ENCODE data around the gene SIGLECL1.
"Not testable (repeated sequence)": the region's sequence is repeated elsewhere in the genome, so short reads cannot be mapped to it uniquely, and the experiment has no call there.

Gene SIGLECL1

DNA sequence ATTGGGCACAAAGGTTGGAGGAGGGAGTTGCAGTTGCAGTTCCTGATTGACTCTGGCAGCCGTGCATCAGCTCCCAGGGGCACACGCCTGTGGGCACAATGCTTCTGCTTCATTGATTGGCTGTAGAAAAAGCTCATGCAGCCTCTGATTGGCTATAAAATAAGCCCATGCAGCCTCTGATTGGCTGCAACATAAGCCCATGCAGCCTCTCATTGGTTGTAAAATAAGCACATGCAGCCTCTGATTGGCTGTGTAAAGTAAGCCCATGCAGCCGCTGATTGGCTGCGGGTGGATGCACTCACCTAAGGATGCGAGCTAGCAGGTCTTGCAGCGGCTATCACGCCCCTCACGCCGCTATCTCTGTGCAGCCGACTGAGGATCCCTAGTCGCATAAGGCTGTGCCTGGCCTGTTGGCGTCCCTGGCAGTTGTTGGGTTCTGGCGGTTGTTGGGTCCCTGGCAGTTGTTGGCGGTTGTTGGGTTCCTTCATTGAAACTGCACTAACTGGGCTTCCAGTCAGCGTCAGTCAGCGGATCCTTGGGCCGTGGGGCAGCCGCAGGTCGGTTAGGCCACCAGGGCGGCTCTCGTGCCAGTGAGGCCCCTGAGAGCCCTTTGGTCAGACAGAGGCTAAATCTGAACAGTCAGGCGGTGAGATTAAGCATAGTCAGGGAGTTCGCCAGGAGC is at the start of gene SIGLECL1:
Gene SIGLECL1, plus strand, starts transcription at position 295 of the 682 bp plus-strand sequence. CDS start 12,993 bp downstream, outside the sequence.
- no peak for DNase-seq

DNA sequence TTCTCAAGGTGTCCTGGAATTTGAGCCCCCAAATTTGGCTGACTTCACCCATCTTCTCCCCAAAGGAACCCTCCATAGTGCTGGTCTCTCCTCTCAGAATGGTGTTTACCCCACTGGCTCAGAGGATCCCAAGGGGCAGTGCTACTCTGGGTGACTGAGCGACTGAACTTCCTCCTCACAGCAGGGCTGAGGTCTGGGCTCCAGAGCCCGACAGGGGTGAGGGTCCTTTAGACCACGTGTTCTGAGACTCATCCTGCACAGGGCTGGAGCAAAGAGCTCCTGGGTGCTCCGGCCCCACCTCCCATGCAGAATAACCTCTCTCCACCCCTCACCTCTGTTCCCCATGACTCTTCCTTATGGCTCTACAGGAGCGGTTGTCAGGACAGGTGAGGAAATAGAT is 49.2 kb upstream of the SIGLECL1 start:
- DNase-seq = no peak

DNA sequence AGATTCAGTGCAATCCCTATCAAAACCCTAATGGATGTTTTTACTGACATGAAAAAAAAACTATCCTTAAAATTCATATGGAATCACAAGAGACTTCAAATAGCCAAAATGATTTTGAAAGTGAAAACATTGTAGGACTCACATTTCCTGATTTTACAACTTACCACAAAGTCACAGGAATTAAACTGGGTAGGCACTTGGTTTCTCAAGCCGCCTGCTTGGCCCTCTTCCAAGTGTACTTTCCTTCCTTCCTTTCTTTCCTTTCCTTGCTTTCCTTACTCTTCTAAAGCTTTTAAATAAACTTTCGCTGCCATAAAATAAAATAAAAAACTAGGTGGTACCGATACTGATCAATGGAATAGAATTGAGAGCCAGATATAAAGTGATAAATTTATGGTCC is 47.0 kb upstream of the SIGLECL1 start:
- no peak for DNase-seq

DNA sequence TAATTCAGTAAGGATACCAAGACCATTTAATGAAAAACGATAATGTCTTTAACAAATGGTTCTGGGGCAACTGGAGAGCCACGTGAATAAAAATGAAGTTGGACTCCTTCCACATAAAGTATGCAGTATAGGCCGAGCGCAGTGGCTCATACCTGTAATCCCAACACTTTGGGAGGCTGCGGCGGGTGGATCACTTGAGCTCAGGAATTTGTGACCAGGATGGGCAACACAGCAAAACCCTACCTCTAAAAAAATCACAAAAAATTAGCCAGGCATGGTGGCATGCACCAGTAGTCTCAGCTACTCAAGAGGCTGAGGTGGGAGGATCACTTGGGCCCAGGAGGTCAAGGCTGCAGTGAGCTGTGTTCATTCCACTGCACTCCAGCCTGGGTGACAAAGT is 46.6 kb upstream of the SIGLECL1 start:
- DNase-seq = no peak

DNA sequence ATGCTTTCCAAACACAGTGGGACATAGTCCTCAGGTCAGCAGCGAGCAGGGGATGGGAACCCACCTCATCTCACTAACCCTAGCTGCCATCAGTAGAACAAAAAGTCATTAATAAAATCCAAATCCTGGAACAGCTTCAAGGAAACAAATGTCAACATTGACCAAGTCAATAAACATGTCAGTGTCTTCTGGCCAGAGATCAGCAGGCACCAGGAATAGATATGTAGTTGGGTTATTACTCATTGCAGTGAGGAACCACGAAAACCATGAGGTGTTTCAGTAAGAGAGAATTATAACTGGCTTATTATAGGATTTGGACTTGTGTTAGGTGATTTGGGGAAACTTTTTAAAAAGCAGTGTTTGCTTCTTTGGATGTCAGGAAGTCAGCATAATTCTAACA is 43.1 kb upstream of the SIGLECL1 start:
- DNase-seq = no peak

DNA sequence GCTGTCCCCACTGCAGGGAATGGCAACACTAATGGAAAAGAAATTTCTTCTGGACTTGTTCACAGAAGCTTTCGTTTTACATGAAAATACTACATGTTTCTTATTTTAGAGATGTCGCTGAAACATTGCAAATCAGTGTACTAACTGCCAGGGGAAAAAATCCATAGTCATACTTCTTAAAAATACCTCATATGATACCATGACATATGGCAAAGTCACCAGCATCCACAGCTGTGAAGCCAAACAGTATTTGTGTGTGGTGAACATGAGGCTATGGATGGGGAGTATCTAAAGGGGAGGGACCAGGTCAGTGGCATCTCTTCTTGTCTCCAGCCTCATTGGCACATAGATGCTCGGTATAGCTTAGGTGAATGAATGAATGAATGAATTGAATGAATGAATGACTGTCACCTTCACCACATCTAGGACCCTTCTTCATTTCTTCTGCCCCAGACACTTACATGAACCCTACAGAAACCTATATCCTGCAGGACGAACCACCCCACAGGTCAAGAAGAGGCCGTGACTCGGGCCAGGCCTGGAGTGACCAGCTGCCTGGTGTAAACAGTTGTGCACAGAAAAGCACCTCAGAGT is 40.6 kb upstream of the SIGLECL1 start:
- no peak for DNase-seq

DNA sequence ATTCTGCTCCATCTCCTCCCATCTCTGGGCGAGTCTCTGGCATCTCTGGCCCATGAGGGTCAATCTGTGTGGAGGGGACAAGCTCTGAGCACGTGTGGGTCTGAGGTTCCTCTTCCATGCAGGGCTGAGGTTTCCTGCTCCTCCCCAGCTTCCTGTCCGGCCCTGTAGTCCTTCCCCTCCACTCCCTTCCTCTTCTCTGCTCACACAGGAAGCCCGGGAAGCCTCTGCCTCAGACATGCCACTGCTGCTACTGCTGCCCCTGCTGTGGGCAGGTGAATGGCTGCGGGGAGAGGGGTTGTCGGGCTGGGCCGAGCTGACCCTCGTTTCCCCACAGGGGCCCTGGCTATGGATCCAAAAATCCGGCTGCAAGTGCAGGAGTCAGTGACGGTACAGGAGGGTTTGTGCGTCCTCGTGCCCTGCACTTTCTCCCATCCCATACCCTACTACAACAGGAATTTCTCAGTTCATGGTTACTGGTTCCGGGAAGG is 40.0 kb upstream of the SIGLECL1 start:
- DNase-seq = not testable (repeated sequence)

DNA sequence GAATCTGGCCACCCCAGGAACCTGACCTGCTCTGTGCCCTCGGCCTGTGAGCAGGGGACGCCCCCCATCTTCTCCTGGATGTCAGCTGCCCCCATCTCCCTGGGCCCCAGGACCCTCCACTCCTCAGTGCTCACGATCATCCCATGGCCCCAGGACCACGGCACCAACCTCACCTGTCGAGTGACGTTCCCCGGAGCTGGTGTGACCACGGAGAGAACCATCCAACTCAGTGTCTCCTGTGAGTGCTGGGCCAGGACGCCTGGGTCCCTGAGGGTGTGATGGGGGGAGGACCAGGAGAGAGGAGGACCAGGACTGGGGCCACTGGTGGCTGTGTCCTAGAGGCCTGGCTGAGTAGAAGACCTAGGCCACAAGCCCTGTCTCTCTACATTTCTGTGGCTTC is 39.0 kb upstream of the SIGLECL1 start:
- DNase-seq = no peak

DNA sequence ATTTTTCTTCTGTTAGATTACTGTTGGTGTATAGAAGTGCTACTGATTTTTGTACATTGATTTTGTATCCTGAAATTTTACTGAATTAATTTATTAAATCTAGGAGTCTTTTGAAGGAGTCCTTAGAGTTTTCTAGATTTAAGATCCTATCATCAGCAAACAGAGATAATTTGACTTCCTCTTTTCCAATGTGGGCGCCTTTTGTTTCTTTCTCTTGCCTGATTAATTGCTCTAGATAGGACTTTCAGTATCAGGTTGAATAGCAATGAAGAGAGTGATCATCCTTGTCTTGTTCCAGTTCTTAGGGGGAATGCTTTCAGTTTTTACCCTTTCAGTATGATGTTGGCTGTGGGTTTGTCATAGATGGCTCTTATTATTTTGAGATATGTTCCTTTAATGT is 31.6 kb upstream of the SIGLECL1 start:
- DNase-seq = no peak

DNA sequence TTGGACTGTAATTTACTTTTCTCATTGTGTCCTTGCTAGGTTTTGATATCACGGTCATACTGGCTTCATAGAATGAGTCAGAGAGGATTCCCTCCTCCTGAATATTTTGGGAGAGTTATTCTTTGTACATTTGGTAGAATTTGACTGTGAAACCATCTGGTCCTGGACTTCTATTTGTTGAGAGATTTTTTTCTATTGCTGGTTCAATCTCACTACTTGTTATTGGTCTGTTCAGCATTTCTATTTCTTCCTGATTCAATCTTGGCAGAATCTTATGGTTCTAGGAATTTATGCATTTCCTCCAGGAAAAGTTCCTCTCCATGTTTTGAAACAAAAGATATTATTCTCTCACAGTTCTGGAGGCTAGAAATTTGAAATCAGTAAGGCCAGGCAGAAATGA is 30.9 kb upstream of the SIGLECL1 start:
- DNase-seq = no peak

DNA sequence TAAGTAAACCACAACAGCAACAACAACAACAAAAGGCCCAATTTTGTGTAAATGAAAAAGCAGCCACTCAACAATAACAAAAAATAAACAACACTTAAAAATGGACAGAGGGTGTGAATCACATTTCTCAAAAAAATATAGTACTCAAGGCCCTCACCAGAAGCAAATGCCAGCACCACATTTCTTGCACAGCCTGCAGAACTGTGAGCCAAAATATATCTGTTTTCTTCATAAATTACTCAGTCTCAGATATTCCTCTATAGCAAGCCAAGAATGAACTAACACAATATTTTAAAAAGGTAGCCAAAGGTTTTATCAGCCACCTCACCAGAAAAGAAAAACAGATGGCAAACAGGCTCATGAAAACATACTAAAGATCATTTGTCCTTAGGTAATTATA is 29.9 kb upstream of the SIGLECL1 start:
- no peak for DNase-seq

DNA sequence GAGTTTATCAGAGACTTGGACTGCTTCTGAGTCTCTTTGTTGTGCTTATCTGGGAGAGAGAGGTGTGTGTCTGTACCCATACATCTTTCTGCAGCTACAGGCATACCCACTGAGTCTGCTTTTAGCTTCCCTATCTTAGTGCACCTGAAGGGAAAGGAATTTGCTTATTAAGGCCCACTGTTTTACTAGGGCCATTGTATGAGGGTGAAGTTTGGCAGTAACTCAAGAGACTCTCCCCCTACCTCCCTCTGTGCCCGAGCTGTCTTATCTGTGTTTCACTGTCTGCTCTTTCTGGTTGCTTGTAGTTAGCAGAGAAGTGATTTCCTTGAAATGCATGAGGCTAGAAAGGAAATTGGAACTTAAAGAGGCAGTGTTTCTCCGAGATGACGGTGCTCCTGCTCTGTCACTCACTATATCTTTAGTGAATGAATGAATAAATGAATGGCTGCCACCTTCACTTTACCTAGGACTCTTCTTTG is 26.7 kb upstream of the SIGLECL1 start:
- DNase-seq = no peak

DNA sequence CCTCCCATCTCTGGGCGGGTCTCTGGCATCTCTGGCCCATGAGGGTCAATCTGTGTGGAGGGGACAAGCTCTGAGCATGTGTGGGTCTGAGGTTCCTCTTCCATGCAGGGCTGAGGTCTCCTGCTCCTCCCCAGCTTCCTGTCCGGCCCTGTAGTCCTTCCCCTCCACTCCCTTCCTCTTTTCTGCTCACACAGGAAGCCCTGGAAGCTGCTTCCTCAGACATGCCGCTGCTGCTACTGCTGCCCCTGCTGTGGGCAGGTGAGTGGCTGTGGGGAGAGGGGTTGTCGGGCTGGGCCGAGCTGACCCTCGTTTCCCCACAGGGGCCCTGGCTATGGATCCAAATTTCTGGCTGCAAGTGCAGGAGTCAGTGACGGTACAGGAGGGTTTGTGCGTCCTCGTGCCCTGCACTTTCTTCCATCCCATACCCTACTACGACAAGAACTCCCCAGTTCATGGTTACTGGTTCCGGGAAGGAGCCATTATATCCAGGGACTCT is 25.9 kb upstream of the SIGLECL1 start, which contains the start of gene CD33:
Gene CD33, plus strand, starts transcription at position 183 of the 496 bp plus-strand sequence. Its CDS starts 39 bp downstream, at position 222.
- not testable (repeated sequence) for DNase-seq

DNA sequence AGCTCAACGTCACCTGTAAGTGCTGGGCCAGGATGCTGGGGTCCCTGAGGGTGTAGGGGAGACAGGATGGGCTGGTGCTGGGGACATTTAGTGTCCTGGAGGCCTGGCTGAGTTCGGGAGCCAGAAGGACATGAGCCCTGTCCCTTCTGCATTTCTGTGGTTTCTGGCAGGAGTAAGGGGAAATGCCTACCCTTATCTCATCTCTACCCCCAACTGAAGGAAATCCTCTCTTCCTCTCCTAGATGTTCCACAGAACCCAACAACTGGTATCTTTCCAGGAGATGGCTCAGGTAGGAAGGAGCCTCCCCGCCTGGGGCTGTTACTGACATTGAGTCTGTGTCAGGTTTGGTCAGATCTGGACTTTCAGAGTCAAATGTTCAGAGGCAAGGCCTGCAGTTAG is 24.8 kb upstream of the SIGLECL1 start:
- no peak for DNase-seq

DNA sequence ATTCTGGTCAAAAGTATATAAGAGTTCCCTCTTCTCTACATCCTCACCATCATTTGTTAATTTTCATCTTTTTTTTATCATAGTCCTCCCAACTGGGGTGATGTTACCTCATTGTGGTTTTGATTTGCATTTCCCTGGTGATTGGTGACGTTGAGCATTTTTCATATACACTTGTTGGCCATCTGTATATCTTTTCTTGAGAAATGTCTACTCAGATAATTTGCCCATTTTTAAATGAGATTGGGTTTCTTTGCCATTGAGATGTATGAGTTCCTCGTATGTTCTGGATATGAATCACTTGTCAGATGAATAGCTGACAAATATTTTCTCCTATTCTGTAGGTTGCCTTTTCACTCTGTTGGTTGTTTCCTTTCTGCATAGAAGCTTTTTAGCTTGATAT is 23.6 kb upstream of the SIGLECL1 start:
- no peak for DNase-seq

DNA sequence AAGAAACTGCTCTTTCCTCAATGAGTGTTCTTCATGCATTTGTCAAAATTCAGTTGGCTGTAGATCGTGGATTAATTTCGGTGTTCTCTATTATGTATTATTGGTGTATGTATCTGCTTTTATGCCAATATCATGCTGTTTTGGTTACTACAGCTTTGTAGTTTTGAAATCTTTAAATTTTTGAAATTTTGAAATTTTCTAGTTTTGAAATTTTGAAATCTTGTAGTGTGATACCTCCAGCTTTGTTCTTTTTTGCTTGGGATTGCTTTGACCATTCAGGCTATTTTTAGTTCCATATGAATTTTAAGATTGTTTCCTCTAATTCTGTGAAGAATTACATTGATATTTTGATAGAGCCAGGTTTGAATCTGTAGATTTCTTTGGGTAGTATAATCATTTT is 22.9 kb upstream of the SIGLECL1 start:
- no peak for DNase-seq

DNA sequence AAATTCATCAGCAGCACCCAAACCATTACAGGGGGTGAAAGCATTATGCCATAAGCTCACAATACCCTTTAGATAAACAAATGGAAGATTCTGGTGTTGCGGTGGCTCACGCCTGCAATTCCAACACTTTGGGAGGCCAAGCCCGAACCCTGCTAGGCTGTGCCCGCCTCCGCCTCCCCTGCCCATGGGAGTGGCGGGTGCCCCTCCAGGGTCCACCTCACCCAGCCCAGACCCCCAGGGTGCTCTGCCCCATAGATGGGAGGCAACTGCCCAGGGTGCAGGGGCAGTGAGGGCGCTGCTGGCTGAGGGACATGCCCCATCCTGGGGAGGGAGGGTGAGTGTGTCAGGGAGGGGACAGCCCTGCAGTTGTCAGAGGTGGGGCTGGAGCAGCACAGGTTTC is 10.0 kb upstream of the SIGLECL1 start:
- DNase-seq = no peak

DNA sequence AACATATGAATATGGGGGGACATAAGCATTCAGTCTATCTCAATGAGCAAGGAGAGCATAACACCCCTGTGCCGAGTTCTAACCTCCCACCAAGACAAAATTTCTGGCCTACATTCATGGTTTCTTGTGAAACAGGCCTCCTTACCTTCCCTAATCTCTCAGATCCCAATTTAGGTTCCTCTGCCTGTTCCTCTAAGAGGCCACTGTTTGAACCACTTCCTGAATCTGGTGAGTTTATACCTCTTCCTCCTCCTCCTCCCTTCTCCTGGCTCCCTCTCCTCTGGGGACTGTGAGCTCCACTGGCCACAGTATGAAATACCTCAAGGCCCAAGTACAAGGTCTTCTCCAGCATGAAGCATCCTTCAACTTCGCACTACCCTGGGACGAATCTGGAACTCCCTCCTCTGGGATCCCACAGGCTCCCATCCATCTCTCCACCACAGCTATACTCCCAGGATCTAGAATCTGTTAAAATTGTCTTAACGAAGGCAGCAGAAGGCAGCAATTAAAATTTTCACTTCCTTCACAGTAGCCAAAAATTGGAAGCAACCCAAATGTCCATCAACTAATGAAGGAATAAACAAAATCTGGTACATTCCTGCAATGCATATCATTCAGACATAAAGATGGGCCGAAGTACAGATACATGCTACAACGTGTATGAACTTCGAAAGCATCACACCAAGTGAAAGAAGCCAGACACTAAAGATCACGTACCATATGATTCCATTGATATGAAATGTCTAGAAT is 7.8 kb upstream of the SIGLECL1 start:
- no peak for DNase-seq

DNA sequence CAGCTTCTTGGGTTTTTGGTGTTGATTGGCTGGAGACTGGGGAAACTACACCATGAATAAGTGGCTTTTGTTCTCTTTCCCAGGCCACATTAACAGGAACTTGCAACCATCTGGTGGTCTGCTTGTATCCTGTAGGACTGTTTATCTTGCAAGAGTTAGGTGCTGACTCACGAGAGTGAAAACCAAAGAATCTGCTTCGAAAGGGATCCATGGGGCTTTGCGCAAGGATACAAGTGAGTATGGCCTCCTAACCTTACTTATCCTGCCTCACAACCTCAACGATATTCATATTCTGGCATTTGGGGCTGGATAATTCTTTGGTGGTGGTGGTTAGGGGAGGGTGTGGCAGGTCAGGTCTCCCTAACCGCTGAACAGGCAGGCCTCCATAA is 4.7 kb upstream of the SIGLECL1 start:
- DNase-seq = no peak

DNA sequence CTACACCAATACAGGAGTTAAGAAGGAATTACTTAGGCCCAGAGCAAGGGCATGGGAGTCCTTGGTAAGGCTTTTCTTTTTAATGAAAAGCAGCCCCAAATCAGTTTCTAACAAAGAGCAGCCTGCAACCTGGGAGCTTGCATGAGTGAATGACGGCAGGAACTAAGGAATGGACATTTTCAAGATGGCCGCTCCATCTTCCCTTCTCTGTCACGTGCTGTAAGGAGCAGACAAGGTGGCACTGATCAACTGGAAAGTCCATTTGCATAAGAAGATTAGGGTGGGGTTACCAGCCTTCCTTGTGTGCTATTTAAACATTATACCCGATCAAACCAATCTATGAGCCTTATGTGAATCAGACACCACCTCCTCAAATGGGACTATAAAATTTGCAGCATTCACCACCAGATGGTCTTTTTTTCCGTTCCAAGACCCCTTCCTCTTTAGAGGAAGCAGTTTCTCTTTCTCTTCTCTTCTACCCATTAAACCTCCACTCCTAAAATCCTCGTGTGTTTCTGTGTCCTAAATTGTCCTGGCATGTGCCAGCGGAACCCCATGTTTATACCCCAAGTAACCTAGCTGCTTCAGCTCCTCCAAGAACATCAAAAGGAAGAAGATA is 2.8 kb upstream of the SIGLECL1 start:
- DNase-seq = no peak

DNA sequence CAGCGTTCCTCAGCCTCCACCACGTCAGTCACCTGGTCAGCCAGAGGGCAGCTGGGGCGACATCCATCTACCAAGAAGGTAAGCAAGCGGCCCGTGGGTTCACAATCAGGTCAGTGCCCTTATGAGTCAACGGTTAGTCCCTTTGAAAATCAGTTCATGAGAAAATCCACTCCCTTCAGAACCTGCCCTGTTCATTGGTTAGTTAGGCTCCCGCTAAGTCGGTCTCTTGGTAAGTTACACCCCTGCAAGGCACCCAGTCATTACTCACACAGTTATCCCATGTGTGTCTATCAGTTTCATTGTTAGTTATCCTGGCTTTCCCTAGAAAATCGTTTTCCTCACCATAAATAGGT is 564 bp downstream of the SIGLECL1 start:
- no peak for DNase-seq

DNA sequence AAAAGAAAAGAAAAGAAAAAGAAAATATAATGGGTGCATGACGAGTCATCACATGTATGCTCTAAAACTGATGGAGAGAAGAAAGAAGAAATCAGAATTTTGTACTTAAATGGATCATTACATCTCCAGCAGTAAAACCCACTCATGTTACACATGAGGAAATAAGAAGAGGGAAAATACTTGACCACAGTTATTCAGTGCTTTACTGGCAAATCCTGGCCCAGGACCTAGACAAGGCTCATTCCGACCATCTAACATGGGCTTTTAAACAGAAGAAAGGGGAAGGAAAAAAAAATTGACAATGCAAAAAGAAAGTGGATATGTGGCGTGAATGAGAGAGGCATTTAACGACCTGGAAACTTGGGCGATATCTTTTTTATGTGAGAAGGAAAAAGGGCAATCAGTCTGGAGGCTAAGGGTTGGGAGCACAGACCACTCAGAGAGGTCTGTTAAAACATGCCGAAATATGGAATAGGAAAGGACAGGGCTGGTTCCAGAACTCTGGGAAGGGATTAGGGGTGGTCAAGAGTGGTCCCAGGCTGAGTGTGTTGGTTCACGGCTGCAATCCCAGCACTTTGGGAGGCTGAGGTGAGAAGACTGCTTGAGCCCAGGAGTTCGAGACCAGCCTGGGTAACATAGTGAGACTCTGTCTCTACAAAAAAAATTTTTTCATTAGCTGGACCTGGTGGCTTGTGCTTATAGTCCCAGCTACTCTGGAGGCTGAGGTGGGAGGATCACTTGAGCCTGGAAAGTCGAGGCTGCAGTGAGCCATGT is 1.6 kb downstream of the SIGLECL1 start:
- no peak for DNase-seq
